K562 (cell line): Measurements from ENCODE around the gene OMP. TPM values are rescaled to one million over a fixed set of nuclear protein-coding genes. Genes with fewer than 3 reads are reported as not detected.
A peak's percentile ranks its signal among the peaks of the same experiment; 100 is the strongest.

Experiments
- ATAC-seq: fragments of 200-7000 bp; cut with Tn5 transposase; 3 replicates; pipeline ENCODE4 v1.9.1; 2020; ENCODE audit warnings: moderate library complexity
- BruUV-seq: library from RNA; stranded (reverse); fragments of 400-500 nt; replicated peaks from 2 replicates; lab custom pipeline; 2021; lab: Mats Ljungman, UMichigan
- CTCF ChIA-PET: fragments of 300-600 bp; formaldehyde crosslinking; extraction: SDS; loops from one replicate; lab custom pipeline; 2021; ENCODE audit warnings: low intra/inter-chr PET ratio; lab: Yijun Ruan, JAX
- POLR2A ChIA-PET: fragments of 300-600, 350-650 bp; sonication (Branson Sonifier 250); formaldehyde crosslinking; extraction: SDS; loops from one replicate; lab custom pipeline; 2021; ENCODE audit warnings: antibody characterized with exemption, inconsistent platforms; lab: Yijun Ruan, JAX
- DNase-seq, 4 experiments: peaks; one replicate each; pipeline versions ENCODE4 v3.0.0 to v3.0.0-alpha.2; 2011 to 2018; ENCODE audit warnings: low spot score in 3 of 4, mixed read lengths in 3 of 4; ENCODE audit errors: extremely low read depth in 1 of 4
- FAIRE-seq: peaks from 2 replicates; lab custom pipeline; 2011; peaks lifted over from hg19 to GRCh38; lab: Jason Lieb, UNC
- H2AFZ ChIP-seq: 2 replicates; pipeline ENCODE4 v1.6.0; 2011; ENCODE audit warnings: low read depth, low read length, control low read depth, inconsistent platforms
- H3K27ac ChIP-seq: fragments of 200-600 bp; 3 replicates; pipeline ENCODE4 v1.8.0; 2011; ENCODE audit warnings: low read depth, mild to moderate bottlenecking, control low read depth, inconsistent platforms, low read length, moderate library complexity, mixed read lengths; ENCODE audit errors: extremely low read depth
- H3K27me3 ChIP-seq, 2 experiments: fragments of 300-600 bp in 1 of 2; 2 replicates in 1 of 2; 3 replicates in 1 of 2; pipeline versions ENCODE4 v1.6.0 to v1.8.0; 2011; ENCODE audit warnings: inconsistent platforms in 2 of 2, low read length in 2 of 2, mild to moderate bottlenecking in 1 of 2, mixed read lengths in 1 of 2, moderate library complexity in 1 of 2; ENCODE audit not compliant: control insufficient read depth in 2 of 2, insufficient read depth in 2 of 2
- H3K36me3 ChIP-seq: fragments of 300-600 bp; 3 replicates; pipeline ENCODE4 v1.8.0; 2011; ENCODE audit warnings: mild to moderate bottlenecking, low read length, inconsistent platforms; ENCODE audit not compliant: control insufficient read depth, insufficient read depth
- H3K4me1 ChIP-seq, 2 experiments: fragments of 200-600 bp in 1 of 2; replicated peaks in 1 of 2; 2 replicates in 1 of 2; 3 replicates in 1 of 2; pipeline versions ENCODE4 v1.5.1 to v1.8.0; 2011; ENCODE audit warnings: inconsistent platforms in 2 of 2, low read length in 2 of 2, mild to moderate bottlenecking in 1 of 2, mixed read lengths in 1 of 2, moderate library complexity in 1 of 2; ENCODE audit not compliant: control insufficient read depth in 2 of 2, insufficient read depth in 2 of 2
- H3K4me2 ChIP-seq: 2 replicates; pipeline ENCODE4 v1.6.1; 2011; ENCODE audit warnings: low read length, control low read depth, inconsistent platforms, mixed read lengths; ENCODE audit not compliant: insufficient read depth
- H3K4me3 ChIP-seq: fragments of 200-600 bp; sonication (generic), shearing (Covaris generic); 2 replicates; pipeline ENCODE4 v1.5.1; 2016; ENCODE audit warnings: control low read depth, inconsistent platforms
- H3K79me2 ChIP-seq: fragments of 200-600 bp; 3 replicates; pipeline ENCODE4 v1.8.0; 2011; ENCODE audit warnings: low read length, inconsistent platforms; ENCODE audit not compliant: control insufficient read depth, insufficient read depth
- H3K9ac ChIP-seq, 2 experiments: 2 replicates each; pipeline versions ENCODE4 v1.6.0 to v1.6.1; 2011; ENCODE audit warnings: low read depth in 2 of 2, low read length in 2 of 2, control low read depth in 1 of 2, inconsistent platforms in 1 of 2, mild to moderate bottlenecking in 1 of 2, mixed read lengths in 1 of 2; ENCODE audit not compliant: insufficient read depth in 1 of 2
- H3K9me1 ChIP-seq: one replicate; pipeline ENCODE4 v1.6.0; 2011; ENCODE audit warnings: inconsistent platforms, mild to moderate bottlenecking, low read length, moderate library complexity; ENCODE audit not compliant: control insufficient read depth, insufficient read depth
- H3K9me3 ChIP-seq: replicated peaks from 2 replicates; pipeline ENCODE4 v1.5.1; 2011; ENCODE audit warnings: low read depth, low read length, inconsistent platforms; ENCODE audit not compliant: control insufficient read depth, insufficient read depth
- H4K20me1 ChIP-seq: replicated peaks from 2 replicates; pipeline ENCODE4 v1.6.1; 2011; ENCODE audit warnings: low read length, inconsistent platforms, mixed read lengths; ENCODE audit not compliant: control insufficient read depth, insufficient read depth
- MLX ChIP-seq, 2 experiments: fragments of 450-650 bp in 1 of 2; sonication (generic) in 1 of 2; formaldehyde crosslinking; conservative IDR thresholded peaks; 2 replicates each; pipeline versions ENCODE4 v1.4.0 to v1.8.1; 2020 to 2022; ENCODE audit warnings: mild to moderate bottlenecking in 1 of 2, missing genetic modification reagents in 1 of 2
- ZMIZ1 ChIP-seq, 2 experiments: fragments of 150-350 bp in 1 of 2; IDR thresholded peaks; 2 replicates each; pipeline ENCODE4 v1.6.1; 2012 to 2016; ENCODE audit warnings: low read depth in 2 of 2, low read length in 2 of 2, mild to moderate bottlenecking in 1 of 2, moderate library complexity in 1 of 2
- ZNF24 ChIP-seq: fragments of 450-650 bp; IDR thresholded peaks from 2 replicates; pipeline ENCODE4 v1.6.1; 2016
- ZNF318 ChIP-seq, 2 experiments: fragments of 450-650 bp; IDR thresholded peaks; 2 replicates each; pipeline ENCODE4 v1.6.1; 2016; ENCODE audit warnings: mild to moderate bottlenecking in 2 of 2, borderline replicate concordance in 1 of 2, low read depth in 1 of 2, moderate library complexity in 1 of 2
- WGBS: fragments of 100-300 bp; shearing (Covaris generic); methylation state at CpG from one replicate; pipeline ENCODE4 v1.1.6; 2016; ENCODE audit warnings: low coverage, mixed read lengths; ENCODE audit not compliant: insufficient coverage; ENCODE audit errors: missing lambda C conversion rate; 5-methylcytosine and 5-hydroxymethylcytosine counted together
- in situ Hi-C: fragments of 300-500 bp; cut with MboI; formaldehyde crosslinking; loops from 4 replicates; pipeline ENCODE4 v1.15.0; 2018; ENCODE audit warnings: inconsistent platforms, mixed read lengths
- intact Hi-C: fragments of 100-400 bp; cut with micrococcal nuclease; formaldehyde crosslinking; loops from 2 replicates; pipeline ENCODE4 v1.14.2; 2022
- polyA plus RNA-seq, 8 experiments: library from polyadenylated mRNA; depleted of rRNA in 4 of 8; stranded (reverse) in 5 of 8; unstranded in 3 of 8; fragments of >200 nt; fragmentation: Nextera tagmentation in 2 of 8; fragmentation: Illumina TruSeq in 1 of 8; extraction: Ambion mirVana in 2 of 8; extraction: Trizol in 1 of 8; gene quantifications; 2 replicates each; pipeline versions ENCODE4 v1.2.1 to v1.2.3, GENCODE V29; 2011 to 2014; ENCODE audit warnings: inconsistent platforms in 1 of 8, missing spikeins in 1 of 8
- total RNA-seq, 7 experiments: library from RNA; depleted of rRNA in 6 of 7; stranded (reverse); fragments of >200 nt in 6 of 7; fragmentation: Illumina TruSeq in 2 of 7; extraction: Trizol in 2 of 7; gene quantifications; 2 replicates each; pipeline versions ENCODE4 v1.2.1 to v1.2.3, GENCODE V29; 2011 to 2021; ENCODE audit warnings: low replicate concordance in 1 of 7

OMP gene
- total and polyA plus RNA-seq, 9 of the 15 experiments (the other 6 are each of a cell fraction or from before 2014, with no cell fraction given), result not detected

- BruUV-seq, result no TSS peak
- H3K79me2 ChIP-seq, result no peaks in the 10 kb centered on the region
- ChIA-PET CTCF (interaction anchor here (0.7 to 3.9 kb wide), 4 partner anchors 36 to 357 kb away, joined by 3 to 50 read pairs (median 6); no protein-coding TSS in a partner anchor), POLR2A (interaction anchor here (0.6 to 1.2 kb wide), 4 partner anchors 9 to 1689 kb away, joined by 3 to 4 read pairs (median 3); no protein-coding TSS in a partner anchor)
- FAIRE-seq (peak; percentile 98), DNase-seq (peak; percentile 82 to 87 (median 85)), ATAC-seq (peak; percentile 95)
- intact Hi-C loops (loop anchor here (1.0 to 5.0 kb wide), 3 partner anchors 19 to 359 kb away; no protein-coding TSS in a partner anchor), in situ Hi-C loops (loop anchor here (5.0 kb wide), 1 partner anchor 44 kb away; no protein-coding TSS in a partner anchor)
- no peak overlapping the region for H3K9ac ChIP-seq
- H3K36me3 ChIP-seq, result no peaks in the 10 kb centered on the region
- peaks cover 0 to 20% of the 10 kb centered on the region in 2 experiments; a peak in 3 of 5 replicates for H3K4me1 ChIP-seq
- peaks cover 7% of the 10 kb centered on the region; the same call in 1 of the 2 replicates for H4K20me1 ChIP-seq
- peaks cover 0 to 30% of the 10 kb centered on the region in 2 experiments; a peak in 3 of 5 replicates for H3K27me3 ChIP-seq
- no peak overlapping the region for H3K4me2 ChIP-seq
- no peaks in the 10 kb centered on the region for H3K9me3 ChIP-seq
- H2AFZ ChIP-seq, result no peak overlapping the region
- WGBS, result 6% methylated on average over 9 of the region's 9 CpGs
- no peak overlapping the region for H3K27ac ChIP-seq
- H3K9me1 ChIP-seq, result no peaks in the 10 kb centered on the region
- no peak overlapping the region for H3K4me3 ChIP-seq
- TF ChIP-seq ZNF24 (peak; percentile 7; the same call in 1 of the 2 replicates), MLX (CRISPR knock-in tag; conservative IDR thresholded peaks at IDR 0.05) (no peak), ZNF318 (IDR thresholded peaks at IDR 0.05; ENCODE audit: borderline replicate concordance in 1 of 2, low read depth in 1 of 2) (no peak), ZMIZ1 (IDR thresholded peaks at IDR 0.05; ENCODE audit: low read depth in 2 of 2, low read length in 2 of 2) (0 out of 4 replicates have a peak, but pooled peaks of 1 of the 2 experiments have one; percentile 37)
Observed at GRCh38 chr11:77091146-77091940, 11.3 kb upstream of the OMP start.
